GM12878 (cell line): ENCODE results near the gene URI1. TPM values are rescaled to one million over a fixed set of nuclear protein-coding genes. Genes with fewer than 3 reads are reported as not detected.

Experiments used
- ATAC-seq: fragments of 200-7000 bp; cut with Tn5 transposase; 3 replicates; pipeline ENCODE4 v1.9.1; 2020; ENCODE audit warnings: mild to moderate bottlenecking, moderate library complexity
- BruUV-seq: library from RNA; stranded (reverse); fragments of 400-500 nt; replicated peaks from 2 replicates; lab custom pipeline; 2021; lab: Mats Ljungman, UMichigan
- CTCF ChIA-PET: fragments of 300-600 bp; sonication (Branson Sonifier 250); formaldehyde crosslinking; extraction: SDS; loops from one replicate; lab custom pipeline; 2021; ENCODE audit warnings: inconsistent platforms; lab: Yijun Ruan, JAX
- POLR2A ChIA-PET: fragments of 350-600 bp; formaldehyde crosslinking; extraction: SDS; loops from one replicate; lab custom pipeline; 2021; ENCODE audit warnings: inconsistent platforms; lab: Charles Lee
- RAD21 ChIA-PET: fragments of 300-600 bp; sonication (Branson Sonifier 250); formaldehyde crosslinking; loops from one replicate; lab custom pipeline; 2023; ENCODE audit warnings: antibody characterized with exemption; ENCODE audit not compliant: unreplicated experiment; lab: Charles Lee
- SMC1A ChIA-PET: fragments of 300-600 bp; sonication (Branson Sonifier 250); formaldehyde crosslinking; loops from one replicate; lab custom pipeline; 2023; ENCODE audit not compliant: unreplicated experiment, uncharacterized antibody; lab: Charles Lee
- DNase-seq: peaks from one replicate; pipeline ENCODE4 v3.0.0-alpha.2; 2011; ENCODE audit warnings: low read depth, low spot score
- FAIRE-seq: peaks from 3 replicates; lab custom pipeline; 2011; peaks lifted over from hg19 to GRCh38; lab: Jason Lieb, UNC
- H2AFZ ChIP-seq: 2 replicates; pipeline ENCODE4 v1.6.0; 2011; ENCODE audit warnings: low read depth, low read length, control low read depth; ENCODE audit not compliant: control insufficient read depth
- H3K27ac ChIP-seq: 2 replicates; pipeline ENCODE4 v1.5.1; 2011; ENCODE audit warnings: control low read depth; ENCODE audit not compliant: control insufficient read depth, insufficient read depth
- H3K27me3 ChIP-seq, 2 experiments: replicated peaks in 1 of 2; 2 replicates each; pipeline versions ENCODE4 v1.6.0 to v1.6.1; 2011; ENCODE audit warnings: low read length in 1 of 2; ENCODE audit not compliant: control insufficient read depth in 2 of 2, insufficient read depth in 2 of 2
- H3K36me3 ChIP-seq, 2 experiments: 2 replicates each; pipeline ENCODE4 v1.5.1; 2011; ENCODE audit warnings: low read length in 1 of 2; ENCODE audit not compliant: control insufficient read depth in 2 of 2, insufficient read depth in 2 of 2
- H3K4me1 ChIP-seq: 2 replicates; pipeline ENCODE4 v1.6.1; 2011; ENCODE audit warnings: mild to moderate bottlenecking, low read length, moderate library complexity, mixed read lengths; ENCODE audit not compliant: control insufficient read depth, insufficient read depth
- H3K4me2 ChIP-seq: 2 replicates; pipeline ENCODE4 v1.6.0; 2011; ENCODE audit warnings: control low read depth; ENCODE audit not compliant: control insufficient read depth, insufficient read depth
- H3K4me3 ChIP-seq: fragments of 200-600 bp; sonication (generic); 2 replicates; pipeline ENCODE4 v1.5.1; 2016
- H3K79me2 ChIP-seq: 2 replicates; pipeline ENCODE4 v1.6.0; 2011; ENCODE audit warnings: low read length; ENCODE audit not compliant: control insufficient read depth, insufficient read depth
- H3K9ac ChIP-seq: 2 replicates; pipeline ENCODE4 v1.8.0; 2011; ENCODE audit warnings: low read length, control low read depth, mixed read lengths; ENCODE audit not compliant: control insufficient read depth, insufficient read depth
- H3K9me3 ChIP-seq: replicated peaks from 3 replicates; pipeline ENCODE4 v1.5.1; 2011; ENCODE audit warnings: mild to moderate bottlenecking, low read length; ENCODE audit not compliant: control insufficient read depth, insufficient read depth
- H4K20me1 ChIP-seq: 2 replicates; pipeline ENCODE4 v1.6.0; 2011; ENCODE audit not compliant: control insufficient read depth, insufficient read depth
- CBFB ChIP-seq: IDR thresholded peaks from 2 replicates; pipeline ENCODE4 v1.6.1; 2016; ENCODE audit warnings: antibody characterized with exemption, low read depth
- CHD1 ChIP-seq: IDR thresholded peaks from 2 replicates; pipeline ENCODE4 v1.6.1; 2012; ENCODE audit warnings: low read depth, low read length, improper control_type of control experiment
- DPF2 ChIP-seq: fragments of 450-650 bp; IDR thresholded peaks from 2 replicates; pipeline ENCODE4 v1.6.1; 2017; ENCODE audit warnings: mild to moderate bottlenecking
- EP300 ChIP-seq, 2 experiments: fragments of 150-350 bp in 1 of 2; IDR thresholded peaks; 2 replicates each; pipeline ENCODE4 v1.6.1; 2011 to 2012; ENCODE audit warnings: low read depth in 2 of 2, low read length in 2 of 2, borderline replicate concordance in 1 of 2, improper control_type of control experiment in 1 of 2, inconsistent platforms in 1 of 2; ENCODE audit not compliant: control insufficient read depth in 1 of 2
- GABPA ChIP-seq: IDR thresholded peaks from 2 replicates; pipeline ENCODE4 v1.6.1; 2014; ENCODE audit warnings: antibody characterized with exemption, low read depth, mild to moderate bottlenecking, inconsistent platforms
- IRF5 ChIP-seq: fragments of 450-650 bp; IDR thresholded peaks from 2 replicates; pipeline ENCODE4 v1.6.1; 2017; ENCODE audit warnings: borderline replicate concordance
- JUNB ChIP-seq: IDR thresholded peaks from 2 replicates; pipeline ENCODE4 v1.6.1; 2016; ENCODE audit warnings: antibody characterized with exemption, mild to moderate bottlenecking
- MAX ChIP-seq: IDR thresholded peaks from 2 replicates; pipeline ENCODE4 v1.6.1; 2012; ENCODE audit warnings: low read depth, low read length, improper control_type of control experiment
- NKRF ChIP-seq: fragments of 450-650 bp; conservative IDR thresholded peaks from 2 replicates; pipeline ENCODE4 v1.6.1; 2017; ENCODE audit warnings: mild to moderate bottlenecking, moderate library complexity
- NRF1 ChIP-seq: conservative IDR thresholded peaks from 2 replicates; pipeline ENCODE4 v1.6.1; 2011; ENCODE audit warnings: mild to moderate bottlenecking, low read depth, low read length, improper control_type of control experiment
- PAX5 ChIP-seq: IDR thresholded peaks from 2 replicates; pipeline ENCODE4 v1.6.1; 2011; ENCODE audit warnings: low read depth, low read length, borderline replicate concordance
- PBX3 ChIP-seq: IDR thresholded peaks from 2 replicates; pipeline ENCODE4 v1.6.1; 2011; ENCODE audit warnings: mild to moderate bottlenecking, low read depth, low read length, moderate library complexity; ENCODE audit not compliant: insufficient replicate concordance
- POLR2AphosphoS5 ChIP-seq: IDR thresholded peaks from 2 replicates; pipeline ENCODE4 v1.6.1; 2011; ENCODE audit warnings: mild to moderate bottlenecking, low read length, inconsistent platforms
- SMAD5 ChIP-seq: IDR thresholded peaks from 2 replicates; pipeline ENCODE4 v1.6.1; 2016; ENCODE audit warnings: antibody characterized with exemption, low read depth
- SPI1 ChIP-seq: IDR thresholded peaks from 2 replicates; pipeline ENCODE4 v1.6.1; 2011; ENCODE audit warnings: low read depth, mild to moderate bottlenecking, low read length, moderate library complexity, borderline replicate concordance; ENCODE audit not compliant: insufficient read depth
- STAT1 ChIP-seq: fragments of 450-650 bp; conservative IDR thresholded peaks from 2 replicates; pipeline ENCODE4 v1.6.1; 2014; ENCODE audit warnings: antibody characterized with exemption, mild to moderate bottlenecking
- TAF1 ChIP-seq: IDR thresholded peaks from 2 replicates; pipeline ENCODE4 v1.6.1; 2011; ENCODE audit warnings: mild to moderate bottlenecking, low read depth, low read length, borderline replicate concordance
- TCF3 ChIP-seq: IDR thresholded peaks from 2 replicates; pipeline ENCODE4 v1.6.1; 2012; ENCODE audit warnings: low read depth, mild to moderate bottlenecking, low read length, borderline replicate concordance; ENCODE audit not compliant: insufficient read depth
- ZBED1 ChIP-seq: IDR thresholded peaks from 2 replicates; pipeline ENCODE4 v1.6.1; 2016; ENCODE audit warnings: borderline replicate concordance
- WGBS: methylation state at CpG from one replicate; pipeline ENCODE4 v1.1.6; 2016; ENCODE audit warnings: low lambda C conversion rate; ENCODE audit not compliant: insufficient replicate concordance, insufficient coverage; ENCODE audit errors: missing lambda C conversion rate; 5-methylcytosine and 5-hydroxymethylcytosine counted together
- in situ Hi-C: fragments of 300-500 bp; cut with MboI; formaldehyde crosslinking; loops from 9 replicates; pipeline ENCODE4 v1.14.3; 2018; ENCODE audit warnings: mixed read lengths
- intact Hi-C: fragments of 100-400 bp; cut with micrococcal nuclease; formaldehyde crosslinking; loops from one replicate; pipeline ENCODE4 v1.14.2; 2022; ENCODE audit not compliant: unreplicated experiment
- polyA plus RNA-seq, 11 experiments: library from polyadenylated mRNA; depleted of rRNA in 4 of 11; unstranded in 6 of 11; stranded (reverse) in 5 of 11; fragments of >200 nt; fragmentation: Nextera tagmentation in 4 of 11; fragmentation: Illumina TruSeq in 1 of 11; extraction: Ambion mirVana in 4 of 11; extraction: Trizol in 1 of 11; gene quantifications; 1 replicate in 1 of 11; 2 replicates in 10 of 11; pipeline versions ENCODE4 v1.2.1 to v1.2.3, GENCODE V29; 2011 to 2016; ENCODE audit warnings: inconsistent platforms in 2 of 11, missing spikeins in 2 of 11, low read depth in 1 of 11
- total RNA-seq, 4 experiments: library from RNA; depleted of rRNA in 3 of 4; stranded (reverse); fragments of >200 nt in 3 of 4; fragmentation: Illumina TruSeq in 1 of 4; extraction: Trizol in 1 of 4; gene quantifications; 2 replicates each; pipeline versions ENCODE4 v1.2.1 to v1.2.3, GENCODE V29; 2013 to 2021

The URI1 gene
- total and polyA plus RNA-seq, 10 of the 15 experiments (the other 5 are each of a cell fraction or from before 2014, with no cell fraction given): 15.2 to 94.2 (median 47.9) TPM

- TF ChIP-seq TCF3 (0 out of 2 replicates have a peak, but pooled peaks have one; percentile 11), STAT1 (no peak), NKRF (peak; percentile 48), JUNB (no peak), TAF1 (0 out of 2 replicates have a peak, but pooled peaks have one; percentile 29), POLR2AphosphoS5 (peak; percentile 56; the same call in 1 of the 2 replicates), CHD1 (no peak), PAX5 (peak; percentile 73), NRF1 (peak; percentile 39; the same call in 1 of the 2 replicates)
Observed at GRCh38 chr19:29941828-29942403, at the start of gene URI1 (continued).

- BruUV-seq: no TSS peak
- intact Hi-C loops (no loop called here), in situ Hi-C loops (no loop called here)
- Histone ChIP-seq H3K4me2 (no peak overlapping the region), H3K79me2 (no peaks in the 10 kb centered on the region), H3K27me3 (no peaks in the 10 kb centered on the region), H3K27ac (no peak overlapping the region), H3K36me3 (no peaks in the 10 kb centered on the region), H4K20me1 (no peaks in the 10 kb centered on the region), H3K9me3 (no peaks in the 10 kb centered on the region), H3K4me3 (no peak overlapping the region), H3K4me1 (no peaks in the 10 kb centered on the region), H3K9ac (no peak overlapping the region), H2AFZ (no peak overlapping the region)
- DNase-seq (no peak), ATAC-seq (no peak), FAIRE-seq (no peak)
- RAD21 ChIA-PET: no interaction called here
- SMC1A ChIA-PET: no interaction called here
- WGBS: 37% methylated on average over 11 of the region's 11 CpGs
- POLR2A ChIA-PET: no interaction called here
- CTCF ChIA-PET: no interaction called here
- TF ChIP-seq CHD1 (no peak), SMAD5 (no peak), PBX3 (no peak), IRF5 (no peak), ZBED1 (no peak), EP300 (IDR thresholded peaks at IDR 0.05; ENCODE audit: borderline replicate concordance in 1 of 2, control insufficient read depth in 1 of 2, low read depth in 2 of 2, low read length in 2 of 2) (no peak), MAX (no peak), SPI1 (no peak), GABPA (no peak), STAT1 (no peak), CBFB (no peak), DPF2 (no peak)
Observed at GRCh38 chr19:29893606-29894284, 48.3 kb upstream of the URI1 start.
